Measurements from ENCODE around the gene TEDDM1. TPM values are rescaled to one million over a fixed set of nuclear protein-coding genes. Genes with fewer than 3 reads are reported as not detected.
"Not testable (repeated sequence)": the region's sequence is repeated elsewhere in the genome, so short reads cannot be mapped to it uniquely, and the experiment has no call there.

TEDDM1 gene
- total and polyA plus RNA-seq, 2 donors = 0.02 TPM; not detected in 1

DNA sequence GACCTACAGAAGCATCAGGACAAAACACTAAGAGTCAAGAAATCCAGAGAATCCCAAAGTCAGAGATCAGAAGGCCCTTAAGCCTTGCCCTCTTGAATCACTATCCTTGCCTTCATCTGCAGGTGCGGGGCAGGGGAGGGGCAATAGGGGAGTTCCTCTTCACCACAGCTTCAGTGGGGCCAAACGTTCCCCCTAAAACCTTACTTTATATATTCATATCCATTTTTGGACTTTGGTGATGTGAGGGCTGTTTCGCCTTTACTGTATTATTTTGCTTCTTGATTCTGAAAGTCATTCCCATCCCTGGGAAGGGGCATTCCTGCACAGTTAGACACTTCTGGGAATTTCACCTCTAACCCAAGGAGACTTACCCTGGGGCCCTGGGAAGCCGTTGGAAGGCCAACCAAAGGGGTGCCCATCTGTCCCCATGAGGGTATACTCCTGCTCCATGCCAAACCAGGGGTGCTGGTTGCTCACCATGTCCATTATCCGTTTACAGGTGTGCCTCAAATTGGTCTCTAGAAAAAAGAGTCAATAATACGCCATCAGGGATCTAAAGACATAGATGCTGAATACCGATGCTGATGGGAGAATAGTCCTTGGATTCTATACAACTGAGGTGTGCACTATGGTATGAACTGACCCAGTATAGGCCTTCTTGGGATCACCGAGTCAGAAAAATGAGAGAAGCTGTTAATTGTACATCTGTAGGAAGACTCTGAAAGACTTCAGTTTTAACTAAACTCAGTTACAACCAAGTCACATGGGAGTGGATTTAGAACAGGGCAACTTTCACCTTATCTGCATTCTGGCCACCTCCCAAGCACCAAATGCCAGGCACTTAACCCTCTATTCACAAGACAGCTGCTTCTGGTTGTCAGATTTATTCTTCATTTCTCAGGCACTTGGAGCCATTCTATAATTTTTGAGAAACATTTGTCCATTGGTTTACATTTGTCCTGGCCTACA, 14.3 kb downstream of the TEDDM1 start:
- H3K36me3 ChIP-seq (ENCODE audit: control insufficient read depth in 2 of 2, insufficient read depth in 2 of 2, low read length in 1 of 2) = peaks cover 54 to 74% of the 10 kb centered on the region in 2 donors
- H3K9me3 ChIP-seq (ENCODE audit: control insufficient read depth in 2 of 2, insufficient read depth in 1 of 2, low read length in 1 of 2) = no peaks in the 10 kb centered on the region
- H3K27ac ChIP-seq (ENCODE audit: low read depth in 1 of 2, low read length in 1 of 2) = no peak overlapping the region
- no peak overlapping the region for H3K4me3 ChIP-seq (ENCODE audit: low read length in 2 of 2)
- H3K4me1 ChIP-seq (ENCODE audit: control insufficient read depth in 2 of 2, insufficient read depth in 2 of 2, low read length in 2 of 2) = peaks cover 8 to 16% of the 10 kb centered on the region in 2 donors
- H3K27me3 ChIP-seq (ENCODE audit: control insufficient read depth in 2 of 2, insufficient read depth in 1 of 2, low read length in 1 of 2) = no peaks in the 10 kb centered on the region
- DNase-seq (ENCODE audit: low read depth in 6 of 9, low spot score in 9 of 9) = no peak
- 88% methylated on average over 8 of the region's 8 CpGs for WGBS

DNA sequence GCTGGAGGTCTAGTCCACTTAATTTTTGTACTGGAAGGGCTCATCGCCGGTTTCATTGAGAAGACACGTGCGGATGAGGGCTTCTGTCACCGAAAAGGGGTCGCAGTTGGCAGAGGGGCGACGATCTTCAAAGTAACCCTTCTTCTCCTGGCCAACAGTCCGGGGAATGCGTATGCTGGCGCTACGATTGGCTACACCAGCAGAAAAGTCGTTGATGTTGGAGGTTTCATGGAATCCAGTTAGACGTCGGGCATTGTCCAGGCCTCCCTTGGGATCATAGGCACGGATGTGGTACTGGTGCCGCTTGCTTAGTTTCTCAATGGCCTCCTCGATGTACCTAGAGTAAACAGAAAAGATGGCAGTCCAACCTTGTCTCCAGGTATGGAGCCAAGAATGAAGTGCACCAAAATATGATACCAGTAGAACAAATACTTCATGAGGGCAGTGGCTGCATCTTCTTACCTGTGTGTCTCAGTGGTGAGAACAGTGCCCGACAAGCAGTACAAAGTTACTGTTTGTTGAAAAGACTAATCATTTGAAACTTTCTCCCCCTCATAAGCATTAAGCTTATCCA, 16.0 kb downstream of the TEDDM1 start:
- H3K27ac ChIP-seq (ENCODE audit: low read depth in 1 of 2, low read length in 1 of 2) = no peak overlapping the region
- WGBS = 97% methylated on average over 19 of the region's 19 CpGs

DNA sequence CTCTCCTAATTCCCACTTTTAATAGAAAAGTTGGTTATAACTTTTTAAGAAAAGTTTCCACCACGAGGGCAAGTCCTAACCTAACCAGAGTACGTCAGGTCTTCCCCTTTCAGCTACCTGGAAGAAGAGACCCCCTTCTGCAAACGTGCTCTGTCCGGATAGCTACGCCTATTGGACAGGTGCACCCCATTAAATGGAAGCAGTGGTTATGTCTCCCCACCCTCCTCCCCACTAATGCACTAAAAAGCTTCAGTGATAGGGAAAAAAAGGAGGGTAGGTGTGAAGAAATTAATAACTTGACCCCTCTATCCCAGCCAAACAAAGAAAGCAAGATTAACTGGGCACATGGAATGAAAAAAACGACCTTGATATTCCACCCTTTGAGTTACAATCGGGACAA, 16.5 kb downstream of the TEDDM1 start:
- 96% methylated on average over 7 of the region's 7 CpGs for WGBS
- Histone ChIP-seq H3K4me3 (ENCODE audit: low read length in 2 of 2) (no peak overlapping the region), H3K9me3 (ENCODE audit: control insufficient read depth in 2 of 2, insufficient read depth in 1 of 2, low read length in 1 of 2) (no peaks in the 10 kb centered on the region), H3K27ac (ENCODE audit: low read depth in 1 of 2, low read length in 1 of 2) (no peak overlapping the region), H3K27me3 (ENCODE audit: control insufficient read depth in 2 of 2, insufficient read depth in 1 of 2, low read length in 1 of 2) (no peaks in the 10 kb centered on the region), H3K36me3 (ENCODE audit: control insufficient read depth in 2 of 2, insufficient read depth in 2 of 2, low read length in 1 of 2) (peaks cover 54 to 74% of the 10 kb centered on the region in 2 donors), H3K4me1 (ENCODE audit: control insufficient read depth in 2 of 2, insufficient read depth in 2 of 2, low read length in 2 of 2) (peaks cover 8 to 9% of the 10 kb centered on the region in 2 donors)
- DNase-seq (ENCODE audit: low read depth in 6 of 9, low spot score in 9 of 9) = no peak

More for the DNA sequence above, 16.0 kb downstream of the TEDDM1 start:
- H3K4me1 ChIP-seq (ENCODE audit: control insufficient read depth in 2 of 2, insufficient read depth in 2 of 2, low read length in 2 of 2) = peaks cover 8 to 13% of the 10 kb centered on the region in 2 donors
- H3K27me3 ChIP-seq (ENCODE audit: control insufficient read depth in 2 of 2, insufficient read depth in 1 of 2, low read length in 1 of 2) = no peaks in the 10 kb centered on the region
- no peaks in the 10 kb centered on the region for H3K9me3 ChIP-seq (ENCODE audit: control insufficient read depth in 2 of 2, insufficient read depth in 1 of 2, low read length in 1 of 2)
- DNase-seq (ENCODE audit: low read depth in 6 of 9, low spot score in 9 of 9) = no peak
- peaks cover 54 to 74% of the 10 kb centered on the region in 2 donors for H3K36me3 ChIP-seq (ENCODE audit: control insufficient read depth in 2 of 2, insufficient read depth in 2 of 2, low read length in 1 of 2)
- H3K4me3 ChIP-seq (ENCODE audit: low read length in 2 of 2) = no peak overlapping the region

DNA sequence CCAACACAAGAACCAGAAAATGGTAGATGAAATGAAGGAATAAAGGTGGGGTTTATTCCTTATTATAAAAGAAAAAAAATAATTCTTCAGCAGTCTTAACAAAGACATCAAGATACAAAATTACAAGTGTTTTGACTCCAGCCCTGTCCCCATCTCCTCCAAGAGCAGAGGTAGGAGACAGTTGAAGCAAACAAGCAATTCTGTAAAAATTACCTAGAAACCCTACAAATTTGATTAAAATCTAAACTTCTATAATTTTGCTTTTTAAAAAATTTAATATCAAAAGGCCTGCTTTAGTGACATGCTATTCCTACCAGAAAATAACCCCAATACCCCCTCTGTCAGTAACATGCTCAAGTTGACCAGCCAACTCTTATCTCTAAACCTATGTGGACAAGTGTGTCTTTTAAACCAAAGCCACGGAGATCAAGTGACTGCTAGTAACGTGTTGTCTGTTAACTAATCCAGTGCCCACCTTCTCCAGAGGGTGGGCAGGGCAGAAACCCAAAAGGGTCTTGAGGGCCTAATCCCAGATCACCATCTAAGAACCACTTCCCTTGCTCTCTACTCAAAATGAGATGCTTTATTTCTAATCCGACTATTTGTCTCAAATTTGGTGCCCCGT, 17.3 kb downstream of the TEDDM1 start:
- peaks cover 47 to 67% of the 10 kb centered on the region in 2 donors for H3K36me3 ChIP-seq (ENCODE audit: control insufficient read depth in 2 of 2, insufficient read depth in 2 of 2, low read length in 1 of 2)
- H3K9me3 ChIP-seq (ENCODE audit: control insufficient read depth in 2 of 2, insufficient read depth in 1 of 2, low read length in 1 of 2) = no peaks in the 10 kb centered on the region
- no peak for DNase-seq (ENCODE audit: low read depth in 6 of 9, low spot score in 9 of 9)
- H3K4me1 ChIP-seq (ENCODE audit: control insufficient read depth in 2 of 2, insufficient read depth in 2 of 2, low read length in 2 of 2) = peaks cover 2 to 3% of the 10 kb centered on the region in 2 donors
- H3K4me3 ChIP-seq (ENCODE audit: low read length in 2 of 2) = no peak overlapping the region
- WGBS = 98% methylated on average over 4 of the region's 4 CpGs
- H3K27me3 ChIP-seq (ENCODE audit: control insufficient read depth in 2 of 2, insufficient read depth in 1 of 2, low read length in 1 of 2) = no peaks in the 10 kb centered on the region
- no peak overlapping the region for H3K27ac ChIP-seq (ENCODE audit: low read depth in 1 of 2, low read length in 1 of 2)

DNA sequence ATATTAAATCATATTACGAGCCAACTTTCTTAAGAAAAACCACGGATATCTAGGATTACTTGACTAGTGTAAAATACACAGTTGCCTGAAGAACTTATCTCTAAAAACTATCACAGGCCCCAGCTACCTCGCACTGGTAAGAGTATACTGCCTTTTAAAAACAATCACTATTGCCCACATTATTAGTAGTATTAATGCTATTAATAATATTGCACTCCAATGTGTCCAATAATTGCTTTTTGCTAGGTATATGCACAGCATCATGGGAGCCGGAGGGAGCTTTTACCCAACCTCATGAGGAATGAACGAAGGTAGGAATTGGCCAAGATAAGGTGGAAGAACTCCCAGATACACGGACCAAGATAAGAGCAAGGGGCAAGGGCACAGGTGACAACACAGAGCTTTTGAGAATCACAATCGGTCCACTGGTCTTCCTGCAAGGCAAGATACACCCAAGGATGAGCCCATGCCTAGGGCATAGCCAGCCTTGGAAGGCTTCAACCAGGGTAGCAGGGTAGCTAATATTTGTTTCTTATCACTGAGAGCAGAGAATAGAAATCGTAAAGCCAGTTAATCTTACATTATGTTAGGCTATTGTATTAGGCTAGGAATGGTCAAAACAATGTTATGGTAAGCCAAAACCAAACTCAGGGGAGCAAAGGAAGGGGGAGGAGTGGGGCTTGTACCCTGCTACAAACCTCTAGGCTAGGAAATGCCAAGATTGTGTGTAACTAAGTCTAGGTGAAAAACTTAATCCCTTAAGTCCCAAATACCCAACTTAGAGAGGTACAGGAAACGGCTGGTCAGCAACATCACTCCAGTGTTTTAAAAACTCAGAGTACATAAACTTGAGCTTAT, 18.3 kb downstream of the TEDDM1 start:
- H3K27me3 ChIP-seq (ENCODE audit: control insufficient read depth in 2 of 2, insufficient read depth in 1 of 2, low read length in 1 of 2) = no peaks in the 10 kb centered on the region
- H3K36me3 ChIP-seq (ENCODE audit: control insufficient read depth in 2 of 2, insufficient read depth in 2 of 2, low read length in 1 of 2) = peaks cover 41 to 58% of the 10 kb centered on the region in 2 donors
- H3K9me3 ChIP-seq (ENCODE audit: control insufficient read depth in 2 of 2, insufficient read depth in 1 of 2, low read length in 1 of 2) = no peaks in the 10 kb centered on the region
- H3K4me3 ChIP-seq (ENCODE audit: low read length in 2 of 2) = no peak overlapping the region
- no peak for DNase-seq (ENCODE audit: low read depth in 6 of 9, low spot score in 9 of 9)
- no peak overlapping the region for H3K27ac ChIP-seq (ENCODE audit: low read depth in 1 of 2, low read length in 1 of 2)
- peaks cover 0 to 3% of the 10 kb centered on the region in 2 donors for H3K4me1 ChIP-seq (ENCODE audit: control insufficient read depth in 2 of 2, insufficient read depth in 2 of 2, low read length in 2 of 2)
- WGBS = 98% methylated on average over 9 of the region's 9 CpGs

DNA sequence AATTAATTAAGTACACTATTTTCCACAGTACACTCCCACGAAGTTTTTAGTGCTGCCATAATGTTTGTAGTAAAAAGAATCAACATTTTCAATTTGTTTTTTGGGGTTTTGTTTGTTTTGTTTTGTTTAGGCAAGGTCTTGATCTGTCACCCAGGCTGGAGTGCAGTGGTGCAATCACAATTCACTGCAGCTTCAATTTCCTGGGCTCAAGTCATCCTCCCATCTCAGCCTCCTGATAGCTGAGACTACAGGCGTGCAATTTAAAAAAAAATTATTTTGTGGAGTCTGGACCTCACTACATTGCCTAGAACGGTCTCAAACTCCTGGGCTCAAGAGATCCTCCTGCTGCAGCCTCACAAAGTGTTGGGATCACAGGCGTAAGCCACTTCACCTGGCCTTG, 20.3 kb downstream of the TEDDM1 start:
- Histone ChIP-seq H3K9me3 (ENCODE audit: control insufficient read depth in 2 of 2, insufficient read depth in 1 of 2, low read length in 1 of 2) (no peaks in the 10 kb centered on the region), H3K4me1 (ENCODE audit: control insufficient read depth in 2 of 2, insufficient read depth in 2 of 2, low read length in 2 of 2) (no peaks in the 10 kb centered on the region), H3K27me3 (ENCODE audit: control insufficient read depth in 2 of 2, insufficient read depth in 1 of 2, low read length in 1 of 2) (no peaks in the 10 kb centered on the region), H3K27ac (ENCODE audit: low read depth in 1 of 2, low read length in 1 of 2) (no peak overlapping the region), H3K4me3 (ENCODE audit: low read length in 2 of 2) (no peak overlapping the region), H3K36me3 (ENCODE audit: control insufficient read depth in 2 of 2, insufficient read depth in 2 of 2, low read length in 1 of 2) (peaks cover 21 to 38% of the 10 kb centered on the region in 2 donors)
- 96% methylated on average over 4 of the region's 4 CpGs for WGBS
- no peak for DNase-seq (ENCODE audit: low read depth in 6 of 9, low spot score in 9 of 9)

DNA sequence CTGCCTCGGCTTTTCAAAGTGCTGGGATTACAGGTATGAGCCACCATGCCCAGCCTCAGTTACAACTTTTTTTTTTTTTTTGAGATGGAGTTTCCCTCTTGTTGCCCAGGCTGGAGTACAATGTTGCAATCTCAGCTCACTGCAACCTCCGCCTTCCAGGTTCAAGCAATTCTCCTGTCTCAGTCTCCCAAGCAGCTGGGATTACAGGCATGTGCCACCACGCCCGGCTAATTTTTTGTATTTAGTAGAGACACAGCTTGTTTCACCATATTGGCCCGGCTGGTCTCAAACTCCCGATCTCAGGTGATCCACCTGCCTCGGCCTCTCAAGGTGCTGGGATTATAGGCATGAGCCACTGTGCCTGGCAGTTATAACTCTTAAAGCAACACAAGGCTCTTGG, 20.7 kb downstream of the TEDDM1 start:
- not testable (repeated sequence) for H3K27ac ChIP-seq (ENCODE audit: low read depth in 1 of 2, low read length in 1 of 2); H3K9me3 ChIP-seq (ENCODE audit: control insufficient read depth in 2 of 2, insufficient read depth in 1 of 2, low read length in 1 of 2); DNase-seq (ENCODE audit: low read depth in 6 of 9, low spot score in 9 of 9); H3K27me3 ChIP-seq (ENCODE audit: control insufficient read depth in 2 of 2, insufficient read depth in 1 of 2, low read length in 1 of 2); H3K4me3 ChIP-seq (ENCODE audit: low read length in 2 of 2); H3K4me1 ChIP-seq (ENCODE audit: control insufficient read depth in 2 of 2, insufficient read depth in 2 of 2, low read length in 2 of 2)
- 98% methylated on average over 7 of the region's 7 CpGs for WGBS
- peaks cover 18 to 34% of the 10 kb centered on the region in 2 donors for H3K36me3 ChIP-seq (ENCODE audit: control insufficient read depth in 2 of 2, insufficient read depth in 2 of 2, low read length in 1 of 2)

DNA sequence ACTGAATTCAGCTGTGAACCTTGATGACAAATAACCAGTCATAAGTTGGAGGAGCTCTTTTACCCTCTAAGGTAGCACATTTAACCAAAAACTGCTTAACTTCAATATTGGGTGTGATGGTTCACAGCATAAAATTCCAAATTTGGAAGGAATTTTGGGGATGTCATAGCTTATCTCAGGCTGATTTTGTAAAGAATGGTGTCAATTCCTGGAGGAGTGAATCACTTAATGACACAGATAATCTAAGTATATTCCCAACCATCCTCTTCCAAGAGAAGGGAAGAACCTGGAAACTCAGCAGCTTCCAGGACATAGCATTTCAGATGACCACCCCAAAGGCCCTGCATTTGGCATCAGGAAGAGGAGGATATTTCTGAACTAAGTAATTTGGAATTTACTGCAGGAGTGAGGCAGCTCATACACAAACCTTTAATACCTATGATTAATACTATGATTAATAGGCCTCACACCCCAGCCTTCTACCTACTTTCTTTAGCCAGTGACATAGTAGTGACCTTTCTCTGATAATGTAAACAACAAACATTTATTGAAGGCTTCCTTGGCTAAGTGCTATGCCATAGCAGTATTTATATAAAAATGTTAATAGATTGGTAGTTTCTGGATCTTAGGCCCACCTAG, 23.4 kb downstream of the TEDDM1 start:
- Histone ChIP-seq H3K9me3 (ENCODE audit: control insufficient read depth in 2 of 2, insufficient read depth in 1 of 2, low read length in 1 of 2) (no peaks in the 10 kb centered on the region), H3K4me1 (ENCODE audit: control insufficient read depth in 2 of 2, insufficient read depth in 2 of 2, low read length in 2 of 2) (no peaks in the 10 kb centered on the region), H3K27ac (ENCODE audit: low read depth in 1 of 2, low read length in 1 of 2) (no peak overlapping the region), H3K36me3 (ENCODE audit: control insufficient read depth in 2 of 2, insufficient read depth in 2 of 2, low read length in 1 of 2) (peaks cover 0 to 7% of the 10 kb centered on the region in 2 donors), H3K4me3 (ENCODE audit: low read length in 2 of 2) (no peak overlapping the region), H3K27me3 (ENCODE audit: control insufficient read depth in 2 of 2, insufficient read depth in 1 of 2, low read length in 1 of 2) (no peaks in the 10 kb centered on the region)
- DNase-seq (ENCODE audit: low read depth in 6 of 9, low spot score in 9 of 9) = no peak
